Caki2 (cell line): ENCODE data around the gene DDO. TPM values are rescaled to one million over a fixed set of nuclear protein-coding genes. Genes with fewer than 3 reads are reported as not detected.

Source experiments
- DNase-seq: peaks from one replicate; pipeline ENCODE4 v3.0.0-alpha.2; 2015; ENCODE audit warnings: low read depth
- in situ Hi-C: cut with HindIII; loops from 2 replicates; pipeline ENCODE4 v1.10.0; 2016; ENCODE audit warnings: low sequenced_read_pairs, low pct_unique_long_range_greater_than_20kb, mixed read lengths
- total RNA-seq: library from RNA; depleted of rRNA; stranded (reverse); fragments of >200 nt; shearing (Covaris generic); gene quantifications from 2 replicates; pipeline ENCODE4 v1.2.3, GENCODE V29; 2014; ENCODE audit warnings: low replicate concordance

The DDO gene
- total RNA-seq, 1 experiment from 2014 or later = 6.9 TPM

DNA sequence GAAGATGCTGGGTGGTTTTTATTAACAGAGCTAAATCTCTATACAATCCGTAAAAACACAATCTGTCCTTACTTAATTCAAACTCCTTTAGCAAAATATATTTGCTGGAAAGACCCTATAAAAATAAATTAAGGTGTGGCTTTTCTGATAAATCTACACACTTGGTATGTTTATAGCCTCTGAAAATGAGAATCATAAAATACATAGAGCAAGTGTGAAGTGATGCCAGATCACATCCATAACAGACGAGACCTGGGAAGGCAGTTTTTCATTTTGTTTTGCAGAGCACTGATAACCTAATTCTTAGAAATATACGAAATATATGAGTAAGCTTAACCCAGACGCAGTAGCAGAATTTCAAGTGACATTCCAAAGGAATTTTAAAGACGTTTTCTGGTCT lies 10.4 kb upstream of the DDO start:
- no peak for DNase-seq
- in situ Hi-C loops = no loop called here

DNA sequence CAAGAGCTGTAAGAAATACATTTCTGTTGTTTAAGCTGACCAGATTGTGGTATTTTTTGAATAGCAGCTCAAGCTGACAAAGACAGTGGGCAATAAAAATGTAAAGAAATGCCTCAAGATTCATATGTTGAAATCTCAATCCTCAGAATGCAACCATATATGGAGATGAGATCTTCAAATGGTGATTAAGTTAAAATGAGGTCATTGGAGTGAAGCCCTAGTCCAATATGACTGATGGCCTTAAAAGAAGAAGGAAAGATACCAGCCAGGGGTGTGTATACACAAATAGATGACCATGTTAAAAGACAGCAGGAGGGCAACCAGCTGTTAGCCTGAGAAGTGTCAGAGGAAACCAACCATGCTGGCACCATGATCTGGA lies 7.1 kb upstream of the DDO start:
- no peak for DNase-seq
- in situ Hi-C loops = no loop called here

DNA sequence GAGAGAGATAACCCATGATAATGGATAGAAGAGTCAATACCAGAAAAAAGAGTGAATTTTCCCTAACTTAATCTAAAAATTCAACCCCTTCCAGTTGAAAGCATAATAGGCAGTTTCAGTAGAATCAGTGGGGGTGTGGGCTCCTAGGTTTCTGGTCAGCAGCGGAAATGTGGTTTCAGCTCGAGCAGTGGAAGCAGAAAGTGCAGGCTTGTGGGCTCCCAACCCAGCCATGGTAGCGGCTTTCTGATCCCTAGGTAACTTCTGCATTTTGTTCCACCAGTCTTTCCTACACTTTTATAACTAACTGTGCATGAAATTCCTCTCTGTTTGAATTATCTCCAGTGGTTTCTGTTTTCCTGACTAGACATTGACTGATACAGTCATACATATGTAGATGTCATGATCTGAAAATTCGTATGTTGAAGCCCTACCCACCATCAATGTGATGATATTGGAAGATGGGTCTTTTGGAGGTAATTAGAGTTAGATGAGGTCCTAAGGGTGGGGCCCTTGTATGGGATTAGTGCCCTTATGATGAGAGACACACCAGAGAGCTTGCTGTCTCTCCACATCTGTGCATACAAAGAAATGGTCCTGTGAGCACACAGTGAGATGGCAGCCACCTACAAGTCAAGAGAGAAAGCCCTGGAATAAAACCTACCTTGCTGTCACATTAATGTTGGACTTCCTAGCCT lies 6.5 kb upstream of the DDO start:
- DNase-seq = no peak
- in situ Hi-C loops = no loop called here

DNA sequence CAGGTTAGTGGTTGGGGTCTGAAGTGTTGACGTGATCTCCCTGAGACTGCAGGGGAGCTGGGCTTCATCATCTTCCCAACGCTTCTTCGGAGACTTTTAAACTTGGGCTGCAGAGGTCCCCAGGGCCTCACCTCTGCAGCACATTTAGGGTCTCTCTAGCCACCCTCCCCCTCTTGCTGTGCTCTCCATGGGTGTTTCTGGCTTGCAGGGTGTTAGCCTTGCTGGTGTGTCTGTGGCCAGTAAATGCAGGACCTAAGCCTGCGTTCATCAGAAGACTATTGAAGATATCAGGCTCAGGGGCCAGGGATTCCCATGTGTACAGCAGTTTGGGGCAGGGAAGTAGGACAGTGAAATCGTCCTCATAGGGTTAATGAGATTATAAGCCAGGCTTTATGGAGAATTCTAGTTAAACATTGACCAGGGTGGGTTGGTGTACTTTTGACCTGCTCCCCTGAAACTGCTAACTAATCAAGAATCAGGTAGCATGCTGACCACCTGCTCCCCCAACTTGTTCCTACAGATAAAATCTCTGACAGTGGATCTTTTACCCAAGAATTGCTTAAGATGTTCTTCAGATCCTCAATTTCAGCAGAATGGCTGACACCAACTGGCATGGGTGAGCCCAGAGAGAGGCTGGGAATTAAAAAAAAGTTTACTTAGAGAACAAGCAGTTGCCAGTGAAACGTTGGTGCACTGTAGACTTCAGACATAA lies 3.8 kb upstream of the DDO start:
- no peak for DNase-seq
- in situ Hi-C loops = no loop called here

DNA sequence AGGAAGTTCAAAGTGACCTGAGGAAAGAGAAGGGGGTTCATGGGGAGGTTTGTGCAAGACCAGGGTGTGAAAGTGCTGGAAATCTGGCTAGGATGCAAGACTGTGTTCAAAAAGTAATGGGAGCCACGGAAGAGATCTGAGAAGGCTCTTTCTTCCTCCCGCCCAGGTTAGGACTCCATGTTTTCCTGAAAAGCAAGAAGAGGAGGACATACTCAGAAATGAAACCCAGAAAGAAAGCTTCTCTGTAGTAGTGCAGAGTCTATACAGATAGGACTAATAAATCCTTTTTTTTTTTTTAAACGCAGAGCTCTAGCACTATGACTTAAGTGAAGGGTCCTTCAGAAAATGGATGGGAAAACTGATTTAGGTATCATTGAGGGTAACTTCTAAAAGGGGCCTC lies 3.2 kb upstream of the DDO start:
- DNase-seq = no peak
- in situ Hi-C loops = no loop called here

DNA sequence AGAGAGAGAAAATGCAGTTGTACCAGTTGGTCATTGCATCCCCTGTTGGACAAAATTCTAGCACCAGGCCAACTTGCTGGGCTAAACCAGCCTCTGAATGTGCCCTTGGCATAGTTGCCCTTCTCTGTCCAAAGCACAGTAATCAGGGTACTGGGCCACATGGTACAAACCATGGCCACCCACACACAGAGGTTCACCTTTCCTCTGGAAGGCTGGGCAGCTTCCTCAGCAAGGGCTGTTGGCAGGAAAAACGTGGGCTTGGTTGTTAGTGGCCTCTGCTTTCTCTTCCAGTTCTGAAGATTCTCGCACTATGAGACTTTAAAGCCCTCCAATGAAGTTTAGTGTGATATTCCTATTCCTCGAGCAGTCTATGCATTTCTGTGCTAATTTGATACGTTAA lies 706 bp downstream of the DDO start:
- in situ Hi-C loops = no loop called here
- no peak for DNase-seq

DNA sequence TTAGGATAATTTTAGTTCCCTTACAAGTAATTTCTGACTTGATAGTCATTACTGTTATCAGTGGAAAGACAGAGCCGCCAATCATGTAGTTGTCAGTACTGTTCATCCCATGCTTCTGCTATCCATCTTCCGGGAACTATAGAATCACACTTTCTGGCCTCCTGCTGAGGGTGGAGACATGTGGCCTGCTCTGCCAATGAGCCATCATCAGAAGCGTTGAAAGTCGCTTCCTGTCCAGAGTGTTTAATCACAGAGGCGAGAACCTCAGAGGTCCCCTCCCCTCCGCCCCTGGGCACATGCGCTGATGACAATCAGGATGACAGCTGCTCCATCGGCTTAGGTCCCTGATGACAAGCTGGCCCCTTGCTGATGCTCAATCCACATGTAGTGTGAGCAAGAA lies 3.0 kb downstream of the DDO start:
- in situ Hi-C loops = no loop called here
- DNase-seq = no peak

DNA sequence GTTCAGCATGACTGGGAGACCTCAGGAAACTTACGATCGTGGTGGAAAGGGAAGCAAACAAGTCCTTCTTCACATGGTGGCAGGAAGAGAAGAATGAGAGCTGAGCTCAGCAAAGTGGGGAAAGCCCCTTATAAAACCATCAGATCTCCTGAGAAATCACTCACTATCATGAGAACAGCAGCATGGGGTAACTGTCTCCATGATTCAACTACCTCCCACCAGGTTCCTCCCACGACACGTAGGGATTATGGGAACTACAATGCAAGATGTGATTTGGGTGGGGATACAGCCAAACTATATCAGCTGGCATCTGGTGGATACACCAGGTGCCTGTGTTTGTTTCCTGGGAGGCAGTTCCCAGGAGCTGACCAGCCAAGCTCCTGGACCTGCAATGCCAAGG lies 4.9 kb downstream of the DDO start:
- in situ Hi-C loops = no loop called here
- no peak for DNase-seq

DNA sequence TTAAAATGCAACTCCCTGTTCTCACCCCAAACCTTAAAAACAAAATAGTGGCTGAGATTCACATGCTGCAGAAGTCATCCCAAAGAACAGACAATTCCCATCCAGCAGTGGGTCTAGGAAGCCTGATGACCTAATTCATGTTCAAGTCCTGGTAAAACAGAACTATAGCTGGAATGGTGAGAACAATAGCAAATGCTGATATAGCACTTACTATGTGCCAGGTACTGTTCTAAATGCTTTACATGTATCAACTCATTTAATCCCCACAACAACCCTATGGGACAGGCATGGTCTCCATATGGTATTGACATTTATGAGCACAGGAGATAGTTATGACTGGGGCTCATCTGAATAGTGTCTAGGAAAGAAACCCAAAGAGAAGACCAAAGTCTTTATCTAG lies 5.6 kb downstream of the DDO start:
- DNase-seq = no peak
- in situ Hi-C loops = no loop called here

DNA sequence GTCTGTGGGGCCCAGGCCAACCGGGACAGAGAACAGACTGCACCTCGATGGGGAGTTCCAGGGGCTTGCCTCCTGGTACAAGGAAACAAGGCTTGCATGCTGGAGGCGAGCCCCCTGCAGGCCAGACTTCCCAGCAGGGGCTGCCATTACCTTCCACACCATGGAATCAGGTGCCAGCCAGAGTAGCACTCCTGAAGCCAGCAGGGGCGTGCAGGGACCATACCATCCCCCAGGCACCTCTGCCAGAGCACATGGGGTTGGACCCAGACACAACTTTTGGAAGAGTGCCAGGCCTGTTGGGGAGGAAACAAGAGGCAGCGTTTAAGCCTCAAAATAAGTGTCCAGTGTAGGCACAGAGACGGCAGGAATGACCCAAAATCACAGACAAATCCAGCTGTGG lies 6.5 kb downstream of the DDO start:
- in situ Hi-C loops = no loop called here

DNA sequence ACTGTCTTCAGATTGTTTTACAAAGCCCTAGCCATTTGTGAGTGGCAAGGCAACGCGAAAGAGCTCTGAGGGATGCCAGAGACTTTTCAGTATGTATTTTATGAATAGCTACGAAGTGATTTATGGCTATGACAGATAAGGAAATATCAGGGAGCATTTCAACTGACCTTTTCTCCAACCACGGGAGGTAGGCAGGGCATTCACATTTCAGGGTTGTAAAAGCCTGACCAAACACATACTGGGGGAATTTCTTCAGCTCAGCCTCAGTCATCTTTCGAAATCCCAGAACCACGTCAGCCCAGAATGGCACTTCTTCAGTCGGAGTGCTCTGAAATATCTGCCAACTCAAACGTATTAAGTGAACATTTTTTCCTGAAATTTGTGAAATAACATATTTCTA lies 10.8 kb downstream of the DDO start:
- in situ Hi-C loops = no loop called here
- no peak for DNase-seq

More for the DNA sequence above, 6.5 kb downstream of the DDO start:
- no peak for DNase-seq

DNA sequence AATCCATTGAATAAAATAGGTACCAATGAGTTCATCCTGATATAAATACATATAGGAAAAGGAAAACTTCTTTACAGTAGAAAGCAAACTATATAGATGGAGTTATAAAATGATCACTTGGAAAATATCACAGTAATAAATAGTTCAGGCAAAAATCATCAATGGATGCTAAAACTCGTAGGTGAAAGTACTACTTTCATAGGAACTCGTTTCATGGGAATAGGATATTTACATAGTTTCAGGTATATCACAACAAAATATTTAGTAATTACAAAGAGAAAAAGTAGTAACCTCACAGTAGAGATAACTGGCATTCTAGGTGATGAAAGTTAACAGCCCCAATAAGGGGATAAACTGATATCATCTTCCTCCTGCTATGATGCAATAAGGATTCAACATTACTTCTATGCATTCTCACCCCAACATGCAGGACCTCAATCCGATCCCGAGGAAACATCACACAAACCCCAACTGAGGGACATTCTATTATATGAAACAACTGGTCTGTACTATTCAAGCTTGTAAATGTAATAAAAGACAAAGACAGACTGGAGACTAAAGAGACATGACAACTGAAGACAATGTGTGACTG lies 13.7 kb downstream of the DDO start:
- no peak for DNase-seq
- in situ Hi-C loops = no loop called here

DNA sequence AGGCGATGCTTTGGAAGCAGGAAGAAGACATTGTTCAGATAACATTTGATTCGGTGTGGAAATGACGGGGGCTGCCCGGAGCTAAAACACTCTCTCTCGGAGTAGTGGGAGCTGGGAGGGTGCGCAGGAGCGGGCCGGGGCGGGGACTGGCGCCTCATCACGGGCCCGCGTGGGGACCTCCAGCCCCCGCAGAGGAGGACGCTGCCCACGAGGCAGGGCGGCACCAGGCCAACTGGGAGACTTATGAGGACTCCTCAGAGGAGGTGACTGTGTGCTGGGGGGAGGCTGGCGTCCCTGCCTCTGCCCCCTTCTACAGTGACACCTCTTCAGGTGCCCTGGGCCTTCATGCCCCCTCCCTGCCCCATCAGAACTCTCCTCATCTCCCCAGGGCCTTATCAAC lies 15.2 kb downstream of the DDO start:
- no peak for DNase-seq
- in situ Hi-C loops = no loop called here

DNA sequence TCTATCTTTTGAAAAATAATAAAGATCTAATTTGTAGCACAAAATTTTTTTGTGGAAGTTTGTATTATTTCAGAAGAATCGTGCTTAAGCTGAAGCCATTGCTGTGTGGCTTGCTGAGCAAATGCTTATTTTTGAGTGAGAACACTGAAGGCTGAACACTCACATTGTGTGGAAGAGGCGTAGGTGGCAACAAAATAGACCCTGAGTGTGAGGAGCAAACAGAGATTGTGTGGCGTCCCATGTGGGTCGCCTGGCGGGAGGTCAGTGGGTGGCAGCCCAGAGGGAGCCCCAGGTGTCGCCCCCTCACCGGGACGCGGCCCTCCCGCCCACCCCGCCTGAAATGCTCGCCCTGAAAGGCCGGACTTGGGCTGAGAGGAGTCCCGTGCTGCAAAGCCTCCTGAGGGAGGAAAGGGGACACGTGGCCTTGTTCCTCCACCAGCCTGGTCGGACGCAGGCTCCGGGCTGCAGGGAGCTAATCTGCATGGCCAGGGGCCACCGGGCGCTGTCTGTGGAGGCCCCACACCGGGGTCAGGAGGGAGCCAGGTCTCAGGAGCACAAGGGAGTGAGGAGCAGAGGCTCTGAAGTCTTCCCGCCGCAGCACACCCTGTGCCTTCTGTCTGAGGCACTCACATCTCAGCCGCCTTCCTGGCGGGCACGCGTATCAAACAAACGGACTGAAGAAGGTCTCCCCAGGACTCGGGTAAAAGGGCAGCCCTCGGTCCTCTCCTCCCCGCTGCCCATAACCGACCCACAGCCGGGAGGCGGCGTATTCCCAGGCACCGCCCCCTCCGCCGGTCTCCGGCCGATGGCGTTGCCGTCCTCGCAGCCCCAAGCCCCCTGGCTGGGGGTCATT lies 15.9 kb downstream of the DDO start:
- in situ Hi-C loops = no loop called here
- no peak for DNase-seq

DNA sequence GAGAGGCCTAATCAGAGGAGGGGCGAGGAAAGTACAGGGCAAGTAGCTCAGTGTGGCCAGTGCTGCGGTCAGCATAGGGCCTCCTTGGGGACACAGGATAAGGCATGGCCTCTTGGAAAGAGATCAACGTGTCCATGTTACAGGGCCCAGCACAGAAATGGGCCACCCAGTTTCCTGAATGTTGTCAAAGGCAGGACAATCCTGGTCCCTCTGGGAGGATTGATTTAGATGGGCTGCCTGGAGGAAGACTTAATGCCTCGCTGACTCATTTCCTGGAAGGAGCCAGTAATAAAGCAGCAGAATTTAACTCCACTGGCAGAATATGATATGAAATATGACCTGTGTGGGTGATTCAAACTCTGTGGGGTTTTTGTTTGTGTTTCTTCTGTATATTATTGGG lies 16.6 kb downstream of the DDO start:
- in situ Hi-C loops = no loop called here
- no peak for DNase-seq

DNA sequence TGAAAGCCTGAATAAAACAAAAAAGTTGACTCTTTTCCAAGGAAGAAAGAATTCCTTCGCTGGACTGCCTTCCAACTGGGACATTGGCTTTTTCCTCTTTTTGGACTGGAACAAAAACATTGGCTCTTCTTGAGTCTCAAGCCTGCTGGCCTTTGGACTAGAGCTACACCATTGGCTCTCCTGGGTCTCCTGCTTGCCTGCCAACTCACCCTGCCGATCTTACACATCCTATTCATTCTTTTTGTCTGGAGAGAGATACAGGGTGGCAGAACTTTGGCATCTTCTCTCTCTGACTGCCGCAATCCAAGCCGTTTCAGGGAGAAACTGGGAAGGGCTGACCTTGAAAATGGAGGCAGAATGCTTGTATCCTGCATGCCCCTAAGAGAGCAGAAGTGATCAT lies 20.2 kb downstream of the DDO start:
- in situ Hi-C loops = no loop called here
- DNase-seq = no peak

DNA sequence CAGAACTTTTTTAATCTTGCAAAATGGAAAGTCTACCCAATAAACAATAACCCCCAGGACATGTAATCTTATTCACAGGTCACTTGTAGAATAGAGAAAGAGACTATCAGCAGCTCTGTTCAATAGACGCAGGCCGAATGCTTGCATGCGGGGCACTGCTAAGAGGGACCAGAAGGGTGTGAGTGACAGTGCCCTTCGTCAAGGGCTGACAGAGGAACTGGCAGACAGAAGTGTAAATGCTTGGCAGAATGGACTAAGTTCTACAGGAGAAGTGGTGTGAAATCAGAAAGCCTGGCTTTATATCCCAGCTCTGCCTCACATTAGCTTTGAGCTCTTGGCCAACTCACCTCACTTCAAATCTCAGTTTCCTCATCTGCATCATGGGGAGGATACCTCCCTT lies 21.0 kb downstream of the DDO start:
- no peak for DNase-seq
- in situ Hi-C loops = no loop called here

DNA sequence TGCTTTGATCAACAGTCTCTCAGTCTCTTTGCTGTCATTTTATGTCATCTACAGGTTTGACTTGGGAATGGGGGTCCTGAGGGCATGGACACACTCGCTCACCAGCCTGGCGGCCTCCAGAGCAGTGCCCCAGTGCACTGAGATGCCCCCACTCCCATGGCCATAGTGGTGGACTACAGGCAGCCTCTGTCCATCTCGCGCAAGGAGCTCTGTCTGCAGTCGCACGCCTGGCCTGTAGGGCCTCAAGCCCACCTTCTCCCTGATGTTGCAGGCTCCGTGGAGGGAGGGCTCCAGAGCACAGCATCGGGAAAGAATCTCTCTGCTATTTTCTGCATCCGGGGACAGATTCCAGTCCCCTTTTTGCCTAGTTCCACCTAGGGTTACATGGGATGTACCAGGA lies 22.6 kb downstream of the DDO start:
- in situ Hi-C loops = no loop called here
- no peak for DNase-seq

DNA sequence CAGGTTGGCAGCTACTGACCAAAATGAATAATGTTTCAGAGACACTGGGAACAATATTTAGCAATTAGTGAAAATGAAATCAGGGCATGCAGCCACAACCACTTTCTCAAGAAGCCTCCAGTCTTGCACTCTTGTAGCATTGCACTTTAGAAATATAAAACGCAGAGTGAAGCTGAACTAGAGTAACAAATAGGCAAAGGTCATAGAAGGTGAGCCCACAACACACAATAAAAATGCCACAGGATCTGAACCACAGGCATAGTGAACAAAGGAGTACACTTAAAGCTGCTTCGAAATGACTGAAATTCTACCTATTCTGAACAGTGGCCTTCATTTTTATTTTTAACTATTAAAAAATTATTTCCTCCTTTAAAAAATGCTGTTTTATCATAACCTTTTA lies 25.0 kb downstream of the DDO start:
- DNase-seq = no peak
- in situ Hi-C loops = no loop called here
